ENCODE measurements around the gene MCFD2.

The MCFD2 gene

DNA sequence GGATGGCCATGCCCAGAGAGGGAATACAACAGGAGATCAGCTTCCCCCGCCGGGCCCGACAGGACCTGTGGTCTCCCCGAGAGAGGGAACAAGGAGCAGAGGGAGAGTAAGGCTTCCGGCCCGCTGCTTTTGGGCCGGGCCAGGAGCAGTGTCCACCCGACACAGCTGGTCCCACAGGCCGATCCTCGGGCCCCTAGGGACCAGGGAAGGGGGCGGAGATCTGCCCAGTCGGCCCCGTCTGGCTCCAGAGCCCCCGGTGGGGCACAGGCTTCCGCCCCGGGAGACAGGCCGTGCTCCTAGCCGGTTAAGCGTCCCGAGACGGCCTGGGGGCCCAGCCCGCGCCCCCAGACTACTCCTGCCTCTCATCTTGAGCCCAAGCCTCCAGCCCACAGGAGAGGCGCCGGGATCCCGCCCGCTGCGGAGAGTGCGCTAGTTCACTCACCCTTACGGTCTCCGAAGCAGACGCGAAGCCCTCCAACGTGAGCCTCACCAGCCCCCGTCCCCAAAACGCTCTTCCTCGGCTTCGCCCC is at the start of gene MCFD2:
TSS of gene MCFD2 (minus strand) at position 526 of the 530 bp plus-strand sequence. CDS start 6,635 bp downstream, outside the sequence.
- DNase-seq: no peak

DNA sequence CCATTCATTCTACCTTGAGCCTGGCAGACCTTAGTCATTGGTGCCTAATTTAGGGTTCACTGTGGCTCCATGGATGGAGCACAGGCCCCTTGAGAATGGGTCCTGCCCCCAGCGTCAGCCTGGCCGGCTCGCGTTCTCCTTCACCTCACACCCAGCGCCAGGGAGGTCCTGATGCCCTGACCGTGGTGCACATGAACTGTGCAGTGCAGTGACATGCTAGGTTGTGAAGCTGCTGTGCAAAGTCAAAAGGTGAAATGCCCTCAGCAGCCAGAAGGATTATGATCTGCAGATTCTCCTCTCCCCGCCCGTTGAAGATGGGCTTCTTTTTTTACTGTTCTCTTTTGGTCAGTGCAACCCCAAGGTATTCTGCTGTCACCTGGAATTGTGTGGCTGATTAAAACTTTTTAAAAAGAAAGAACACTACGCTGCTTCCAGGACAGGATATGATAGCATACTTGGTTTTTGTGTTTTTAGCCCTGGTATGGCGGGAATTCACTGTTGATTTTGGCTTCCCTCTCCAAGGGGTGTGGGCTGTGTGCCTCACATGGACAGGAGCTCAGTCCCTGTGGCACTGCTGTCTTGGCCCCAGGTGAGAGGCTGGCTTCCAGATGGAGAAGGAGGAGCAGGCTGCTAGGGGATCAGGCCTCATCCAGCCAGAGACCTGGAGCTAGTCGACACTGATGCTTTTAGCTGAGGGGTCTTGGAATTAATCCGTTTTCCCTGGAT is 49.4 kb upstream of the MCFD2 start:
- DNase-seq: no peak

DNA sequence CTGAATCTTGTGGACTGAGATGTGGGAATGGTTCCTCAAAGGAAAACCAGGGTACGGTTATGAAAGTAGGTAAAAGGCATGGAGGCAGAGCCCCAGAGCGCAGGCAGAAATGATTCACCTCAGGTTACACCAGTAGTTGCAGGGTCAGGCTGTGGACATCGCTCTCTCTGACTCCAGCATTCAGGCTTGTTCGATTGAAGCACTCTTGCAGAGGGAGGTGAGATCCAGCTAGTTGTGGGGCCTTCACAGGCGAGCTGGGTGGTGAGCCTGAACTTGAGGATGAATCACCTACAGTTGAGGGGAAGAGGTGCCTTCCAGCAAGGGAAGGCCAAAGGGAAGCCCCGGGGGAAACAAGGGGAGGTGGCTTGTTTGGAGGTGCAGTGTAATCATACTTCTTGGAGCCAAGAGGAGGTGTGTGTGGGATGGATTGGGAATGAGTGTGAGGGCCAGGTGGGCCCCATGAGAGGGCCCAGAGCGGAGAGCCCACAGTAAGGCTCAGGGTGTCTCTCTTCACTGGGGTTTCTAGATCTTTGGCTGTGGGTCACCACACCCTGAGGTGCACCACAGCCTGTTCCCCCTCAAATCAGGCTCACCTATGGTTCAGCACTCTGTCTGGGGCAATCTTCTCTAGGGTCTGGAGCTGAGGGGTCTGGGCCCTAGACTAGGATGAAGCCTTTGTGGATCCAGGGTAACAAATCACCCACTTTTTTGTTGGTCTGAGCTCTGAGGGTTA is 48.5 kb upstream of the MCFD2 start:
- no peak for DNase-seq

- no peak for DNase-seq
Observed at GRCh38 chr2:46963210-46963609, 47.6 kb upstream of the MCFD2 start.

DNA sequence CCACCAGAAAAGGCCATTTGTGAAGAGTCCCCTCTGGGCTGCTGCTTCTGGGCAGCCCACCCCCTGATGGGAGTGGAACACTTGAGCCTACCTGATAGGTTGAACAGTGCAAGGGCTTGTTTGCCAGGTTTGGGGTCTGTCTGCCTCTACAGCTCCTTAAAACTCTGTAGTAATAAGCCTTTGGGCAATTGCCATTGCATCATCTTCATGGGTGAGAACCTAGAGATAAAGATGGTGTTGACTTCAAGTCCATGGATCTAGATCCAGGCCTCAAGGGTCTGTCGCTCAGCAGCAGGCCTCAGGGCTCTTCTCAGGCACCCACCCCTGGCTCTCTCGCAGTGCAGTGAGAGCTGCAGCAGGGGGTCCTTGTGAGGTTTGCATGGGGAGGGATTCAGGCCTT is 47.1 kb upstream of the MCFD2 start:
- no peak for DNase-seq

DNA sequence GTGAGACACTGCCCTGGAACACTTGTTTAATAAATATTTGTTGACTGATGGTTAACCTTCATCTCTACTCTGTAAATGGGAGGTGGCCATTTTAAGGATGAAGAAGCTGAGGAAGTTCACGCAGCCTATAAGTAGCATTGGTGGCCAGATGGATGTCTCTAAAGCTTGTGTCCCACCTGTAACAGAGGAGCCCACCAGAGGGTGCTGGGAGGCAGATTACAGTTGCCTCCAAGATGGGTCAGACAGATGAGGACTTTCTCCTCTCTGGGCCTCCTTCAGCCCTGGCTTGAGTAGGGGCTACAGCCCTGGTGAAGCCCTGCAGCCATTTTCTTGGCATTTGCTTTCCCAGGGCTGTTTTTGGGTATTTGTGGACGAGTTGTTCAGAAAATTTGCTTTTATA is 45.0 kb upstream of the MCFD2 start:
- no peak for DNase-seq

GRCh38 chr2:46958431-46959017 is 42.9 kb upstream of the MCFD2 start:
- no peak for DNase-seq

GRCh38 chr2:46956981-46957531 is 41.5 kb upstream of the MCFD2 start:
- DNase-seq: no peak

GRCh38 chr2:46955764-46956163 is 40.2 kb upstream of the MCFD2 start:
- no peak for DNase-seq

- no peak for DNase-seq
Observed at GRCh38 chr2:46954951-46955571, 39.5 kb upstream of the MCFD2 start.

DNA sequence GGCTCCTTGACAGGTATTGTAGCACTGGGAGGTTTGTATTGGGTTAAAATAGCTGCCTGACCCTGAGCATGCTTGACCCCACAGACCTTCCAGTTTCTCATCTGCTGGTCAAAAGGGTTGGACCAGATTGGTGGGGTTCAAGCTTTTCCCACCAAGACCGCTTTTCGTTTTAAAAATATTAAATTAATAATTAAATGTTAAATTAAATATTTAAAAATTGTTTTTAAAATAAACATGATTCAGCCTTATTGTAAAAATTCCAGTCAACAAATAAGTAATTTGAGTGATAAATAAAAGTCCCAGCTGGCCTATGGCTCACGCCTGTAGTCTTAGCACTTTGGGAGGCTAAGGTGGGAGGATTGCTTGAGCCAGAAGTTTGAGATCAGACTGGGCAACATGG is 36.6 kb upstream of the MCFD2 start:
- DNase-seq: no peak

DNA sequence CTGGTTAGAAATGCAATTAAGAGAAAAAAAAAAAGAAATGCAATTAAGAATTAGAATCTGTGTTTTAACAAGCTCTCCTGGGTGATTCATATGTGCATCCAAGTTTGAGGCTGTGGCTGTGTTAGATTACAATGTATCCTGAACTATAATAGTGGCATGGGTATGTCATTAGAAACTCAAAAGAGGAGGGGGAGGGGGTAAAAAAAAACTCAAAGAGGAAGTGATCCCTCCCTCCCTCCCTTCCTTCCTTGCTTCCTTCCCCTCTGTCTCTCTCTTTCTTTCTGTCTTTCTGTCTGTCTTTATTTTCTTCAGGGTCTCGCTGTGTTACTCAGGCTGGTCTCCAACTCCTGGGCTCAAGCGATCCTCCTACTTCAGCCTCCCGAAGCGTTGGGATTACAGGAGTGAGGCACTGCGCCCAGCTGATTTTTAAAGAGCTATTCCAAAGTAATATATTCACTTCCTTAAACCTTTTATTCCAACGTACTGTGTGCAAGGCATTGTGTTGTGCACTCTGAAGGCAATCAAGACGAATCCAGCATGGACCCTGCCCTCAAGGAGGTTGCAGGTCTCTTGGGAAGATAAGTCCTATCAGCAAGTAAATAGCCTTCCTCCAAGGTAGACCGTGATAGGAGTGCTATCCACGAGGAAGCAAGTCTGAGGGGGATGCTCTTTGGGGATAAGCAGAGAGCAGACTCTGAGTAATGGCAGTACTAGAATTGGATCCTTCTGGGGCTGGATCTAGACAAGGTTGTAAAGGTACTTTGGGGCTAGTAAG is 35.9 kb upstream of the MCFD2 start:
- peak; percentile 14 to 18 for DNase-seq

DNA sequence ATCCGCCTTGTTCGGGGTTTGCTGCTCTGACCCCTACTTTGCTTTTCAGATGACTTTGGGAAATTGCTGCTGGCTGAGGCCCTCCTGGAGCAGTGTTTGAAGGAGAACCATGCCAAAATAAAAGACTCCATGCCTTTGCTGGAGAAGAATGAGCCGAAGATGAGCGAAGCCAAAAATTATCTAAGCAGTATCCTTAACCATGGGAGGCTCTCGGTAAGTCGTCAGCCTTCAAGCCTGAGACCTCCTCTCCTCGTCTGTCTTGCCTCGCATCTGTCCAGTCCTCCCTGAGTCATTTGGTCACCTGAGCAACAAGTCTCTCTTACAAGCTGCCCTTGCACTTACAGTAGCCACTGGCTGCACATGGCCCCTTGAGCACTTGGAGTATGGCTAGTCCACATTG is 34.7 kb upstream of the MCFD2 start:
- DNase-seq: no peak

DNA sequence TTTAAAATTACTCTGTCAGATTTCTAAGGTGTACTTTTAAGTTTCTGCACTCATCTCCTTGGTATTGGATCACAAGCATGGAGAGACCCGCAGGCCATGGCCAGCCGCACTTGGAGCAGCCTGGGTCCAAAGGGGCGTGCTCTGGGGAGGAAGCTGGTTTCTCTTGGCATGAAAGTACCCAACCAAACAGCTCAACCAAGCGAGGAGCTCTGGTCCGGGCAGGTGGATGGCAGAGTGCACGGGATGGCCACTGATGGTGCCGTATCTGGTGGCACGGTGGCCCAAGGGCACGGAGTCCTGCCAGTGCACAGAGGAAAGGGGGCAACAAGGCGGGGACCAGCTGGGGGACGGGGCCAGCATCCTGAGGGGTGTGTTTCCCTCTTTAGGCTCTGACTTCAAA is 32.2 kb upstream of the MCFD2 start:
- DNase-seq: no peak

GRCh38 chr2:46945671-46946070 is 30.1 kb upstream of the MCFD2 start:
- peak; percentile 49 to 54 for DNase-seq

DNA sequence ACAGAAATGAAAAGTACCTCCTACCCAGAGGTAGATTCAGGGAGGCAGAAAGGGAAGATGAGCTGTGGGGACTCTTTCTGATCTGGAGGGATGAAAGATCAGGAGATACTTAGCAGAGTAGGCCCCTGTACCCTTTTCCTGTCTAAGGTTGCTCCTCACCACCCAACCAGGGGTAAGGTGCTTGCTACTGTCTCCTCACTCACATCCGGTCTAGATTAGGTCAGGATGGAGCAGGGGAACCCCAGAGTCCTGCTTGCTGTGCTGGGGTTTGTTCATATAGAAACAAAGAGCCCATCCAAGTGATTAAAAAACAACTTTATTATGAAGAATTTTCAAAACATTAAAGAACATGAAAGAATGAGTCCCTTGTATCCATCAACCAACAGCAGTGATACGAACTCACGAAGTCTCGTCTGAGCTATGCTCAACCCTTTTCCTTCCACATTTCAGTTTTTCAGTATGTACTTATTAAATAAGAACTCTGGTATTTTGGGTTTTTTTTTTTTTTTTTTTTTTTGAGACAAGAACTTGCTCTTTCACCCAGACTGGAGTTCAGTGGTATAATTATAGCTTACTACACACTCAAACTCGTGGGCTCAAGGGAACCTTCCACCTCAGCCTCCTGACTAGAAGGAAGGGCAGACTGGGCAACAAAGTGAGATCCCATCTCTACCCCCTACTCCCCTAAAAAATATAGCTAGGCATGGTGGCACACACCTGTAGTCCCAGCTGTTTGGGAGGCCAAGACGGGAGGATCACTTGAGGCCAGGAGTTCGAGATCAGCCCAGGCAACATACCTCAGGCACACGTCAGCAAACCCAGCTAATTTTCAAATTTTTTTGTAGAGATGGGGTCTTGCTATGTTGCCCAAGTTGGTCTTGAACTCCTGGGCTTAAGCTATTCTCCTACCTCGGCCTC is 28.5 kb upstream of the MCFD2 start:
- no peak for DNase-seq

- DNase-seq: no peak
Observed at GRCh38 chr2:46942891-46943626, 27.5 kb upstream of the MCFD2 start.

DNA sequence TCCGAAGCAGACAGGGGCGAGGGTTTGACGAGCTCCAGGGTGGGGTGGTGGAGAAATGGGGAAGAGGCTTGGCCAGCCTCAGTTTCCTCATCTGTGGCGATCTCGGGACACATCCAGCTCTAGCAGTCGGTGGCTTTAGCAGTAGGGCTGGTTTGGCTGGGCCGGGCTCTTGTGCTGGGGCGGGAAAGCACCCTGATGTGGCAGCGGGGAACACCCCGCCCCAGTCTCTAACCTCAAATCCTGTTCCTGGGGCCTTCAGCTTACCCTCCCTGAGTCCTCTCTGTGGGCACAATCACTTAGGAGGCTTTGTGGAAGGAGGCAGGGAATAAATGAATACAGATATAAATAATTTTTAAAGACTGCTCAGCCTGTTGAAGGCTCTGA is 26.5 kb upstream of the MCFD2 start:
- peak; percentile 18 to 37 for DNase-seq

- no peak for DNase-seq
Observed at GRCh38 chr2:46939626-46940359, 24.2 kb upstream of the MCFD2 start.

GRCh38 chr2:46937471-46937901 is 21.9 kb upstream of the MCFD2 start:
- peak; percentile 39 to 52 for DNase-seq
